A673 (cell line): ENCODE data around the gene ARHGEF9. TPM values are rescaled to one million over a fixed set of nuclear protein-coding genes. Genes with fewer than 3 reads are reported as not detected.

Experiments used
- BruUV-seq: library from RNA; stranded (reverse); fragments of 400-500 nt; replicated peaks from 2 replicates; lab custom pipeline; 2021; lab: Mats Ljungman, UMichigan
- CTCF ChIA-PET: fragments of 300-600 bp; sonication (Branson Sonifier 250); formaldehyde crosslinking; loops from one replicate; lab custom pipeline; 2022; ENCODE audit warnings: antibody characterized with exemption; lab: Charles Lee
- POLR2A ChIA-PET: fragments of 300-600 bp; sonication (Branson Sonifier 250); formaldehyde crosslinking; loops from one replicate; lab custom pipeline; 2022; ENCODE audit warnings: antibody characterized with exemption; ENCODE audit not compliant: low non-redundant PET; lab: Charles Lee
- DNase-seq: peaks from one replicate; pipeline ENCODE4 v3.0.0-alpha.2; 2015; ENCODE audit warnings: low spot score
- H3K27ac ChIP-seq: fragments of 200-600 bp; sonication (generic); 2 replicates; pipeline ENCODE4 v1.5.1; 2016; ENCODE audit warnings: mixed run types, low read depth, mild to moderate bottlenecking, mixed read lengths, antibody characterized with exemption, low read length; ENCODE audit not compliant: poor library complexity, severe bottlenecking
- H3K27me3 ChIP-seq: fragments of 200-600 bp; sonication (generic); replicated peaks from 2 replicates; pipeline ENCODE4 v1.6.1; 2017; ENCODE audit warnings: mixed run types, low read depth, mild to moderate bottlenecking, mixed read lengths, antibody characterized with exemption, low read length; ENCODE audit not compliant: insufficient read depth, poor library complexity
- H3K36me3 ChIP-seq: fragments of 200-600 bp; sonication (generic); 2 replicates; pipeline ENCODE4 v1.6.1; 2016; ENCODE audit warnings: mixed run types, mild to moderate bottlenecking, mixed read lengths, antibody characterized with exemption, low read length; ENCODE audit not compliant: insufficient read depth, poor library complexity, severe bottlenecking
- H3K4me1 ChIP-seq: fragments of 200-600 bp; sonication (generic); 2 replicates; pipeline ENCODE4 v1.6.1; 2017; ENCODE audit warnings: mixed run types, mild to moderate bottlenecking, mixed read lengths, antibody characterized with exemption, low read length; ENCODE audit not compliant: insufficient read depth, poor library complexity, severe bottlenecking
- H3K4me3 ChIP-seq: fragments of 200-600 bp; sonication (generic); 2 replicates; pipeline ENCODE4 v1.5.1; 2016; ENCODE audit warnings: low read depth, mixed run types, mild to moderate bottlenecking, mixed read lengths, low read length; ENCODE audit not compliant: poor library complexity, severe bottlenecking
- H3K9me3 ChIP-seq: fragments of 200-600 bp; sonication (generic); 2 replicates; pipeline ENCODE4 v1.6.1; 2016; ENCODE audit warnings: mixed run types, low read depth, mild to moderate bottlenecking, mixed read lengths, antibody characterized with exemption, low read length; ENCODE audit not compliant: poor library complexity, severe bottlenecking
- EZH2 ChIP-seq: fragments of 200-600 bp; sonication (generic); IDR thresholded peaks from 2 replicates; pipeline ENCODE4 v1.6.1; 2017; ENCODE audit warnings: borderline replicate concordance, low read depth, mild to moderate bottlenecking, mixed read lengths, antibody characterized with exemption, low read length; ENCODE audit not compliant: poor library complexity, severe bottlenecking
- intact Hi-C: fragments of 100-400 bp; cut with micrococcal nuclease; formaldehyde crosslinking; loops from one replicate; pipeline ENCODE4 v1.10.0; 2022; ENCODE audit not compliant: unreplicated experiment
- total RNA-seq: library from RNA; stranded (reverse); gene quantifications from 2 replicates; pipeline ENCODE4 v1.2.3, GENCODE V29; 2021
- TF ChIP-seq, protein P1 (sequence below): fragments of 300-800, 200-600 bp; sonication (generic); conservative IDR thresholded peaks from 2 replicates; pipeline ENCODE4 v1.5.1; 2017; ENCODE audit warnings: low read depth, mild to moderate bottlenecking, antibody characterized with exemption, low read length, moderate library complexity, mixed read lengths

The ARHGEF9 gene
- total RNA-seq, 1 experiment from 2014 or later, result 10.3 TPM

DNA sequence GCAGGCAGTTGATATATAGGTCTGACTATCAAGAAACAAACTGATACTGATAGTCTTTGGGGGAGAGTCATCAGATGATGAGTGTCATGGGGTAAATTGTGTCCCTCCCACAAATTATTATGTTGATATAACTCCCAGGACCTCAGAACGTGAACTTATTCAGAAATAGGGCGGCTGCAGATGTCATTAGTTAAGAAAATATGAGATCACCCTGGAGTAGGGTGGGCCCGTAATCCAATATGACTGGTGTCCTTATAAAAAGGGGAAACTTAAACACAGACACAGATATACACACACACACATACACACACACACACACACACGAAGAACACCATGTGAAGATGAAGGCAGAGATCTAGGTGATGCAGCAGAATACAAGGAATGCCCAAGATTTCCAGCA lies 32.7 kb upstream of the ARHGEF9 start:
- POLR2A ChIA-PET, result no interaction called here
- Histone ChIP-seq H3K27ac (no peak overlapping the region), H3K4me1 (no peaks in the 10 kb centered on the region), H3K36me3 (no peaks in the 10 kb centered on the region), H3K4me3 (no peak overlapping the region), H3K27me3 (no peaks in the 10 kb centered on the region), H3K9me3 (peaks cover 5% of the 10 kb centered on the region)
- no peak for DNase-seq
- BruUV-seq, result no TSS peak
- no peak for TF ChIP-seq EZH2
- TF ChIP-seq, protein P1, sequence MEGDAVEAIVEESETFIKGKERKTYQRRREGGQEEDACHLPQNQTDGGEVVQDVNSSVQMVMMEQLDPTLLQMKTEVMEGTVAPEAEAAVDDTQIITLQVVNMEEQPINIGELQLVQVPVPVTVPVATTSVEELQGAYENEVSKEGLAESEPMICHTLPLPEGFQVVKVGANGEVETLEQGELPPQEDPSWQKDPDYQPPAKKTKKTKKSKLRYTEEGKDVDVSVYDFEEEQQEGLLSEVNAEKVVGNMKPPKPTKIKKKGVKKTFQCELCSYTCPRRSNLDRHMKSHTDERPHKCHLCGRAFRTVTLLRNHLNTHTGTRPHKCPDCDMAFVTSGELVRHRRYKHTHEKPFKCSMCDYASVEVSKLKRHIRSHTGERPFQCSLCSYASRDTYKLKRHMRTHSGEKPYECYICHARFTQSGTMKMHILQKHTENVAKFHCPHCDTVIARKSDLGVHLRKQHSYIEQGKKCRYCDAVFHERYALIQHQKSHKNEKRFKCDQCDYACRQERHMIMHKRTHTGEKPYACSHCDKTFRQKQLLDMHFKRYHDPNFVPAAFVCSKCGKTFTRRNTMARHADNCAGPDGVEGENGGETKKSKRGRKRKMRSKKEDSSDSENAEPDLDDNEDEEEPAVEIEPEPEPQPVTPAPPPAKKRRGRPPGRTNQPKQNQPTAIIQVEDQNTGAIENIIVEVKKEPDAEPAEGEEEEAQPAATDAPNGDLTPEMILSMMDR, result no peak
- CTCF ChIA-PET, result no interaction called here
- intact Hi-C loops, result no loop called here

DNA sequence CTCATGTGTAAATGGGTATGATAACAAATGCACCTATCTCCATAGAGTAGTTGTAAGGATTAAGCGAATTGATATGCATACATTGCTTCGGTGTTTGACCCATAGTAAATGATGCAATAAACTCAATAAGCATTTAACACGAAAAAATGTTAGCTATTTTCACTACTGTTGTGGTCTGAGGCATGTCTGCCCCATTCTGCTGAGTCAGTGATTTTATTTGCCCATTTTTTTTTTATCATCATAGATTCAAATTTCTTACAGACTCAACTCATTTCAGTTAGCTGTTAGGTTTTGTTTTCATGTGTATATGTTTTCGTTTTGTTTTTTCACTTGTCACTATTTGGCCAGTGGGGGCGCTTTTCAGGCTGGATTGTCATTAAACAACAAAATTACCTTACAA lies 27.8 kb upstream of the ARHGEF9 start:
- Histone ChIP-seq H3K4me3 (no peak overlapping the region), H3K36me3 (no peaks in the 10 kb centered on the region), H3K27me3 (no peaks in the 10 kb centered on the region), H3K27ac (no peak overlapping the region), H3K9me3 (peaks cover 7% of the 10 kb centered on the region), H3K4me1 (no peaks in the 10 kb centered on the region)
- intact Hi-C loops, result no loop called here
- CTCF ChIA-PET, result no interaction called here
- POLR2A ChIA-PET, result no interaction called here
- no TSS peak for BruUV-seq
- TF ChIP-seq, protein P1, result no peak
- no peak for TF ChIP-seq EZH2
- DNase-seq, result no peak

DNA sequence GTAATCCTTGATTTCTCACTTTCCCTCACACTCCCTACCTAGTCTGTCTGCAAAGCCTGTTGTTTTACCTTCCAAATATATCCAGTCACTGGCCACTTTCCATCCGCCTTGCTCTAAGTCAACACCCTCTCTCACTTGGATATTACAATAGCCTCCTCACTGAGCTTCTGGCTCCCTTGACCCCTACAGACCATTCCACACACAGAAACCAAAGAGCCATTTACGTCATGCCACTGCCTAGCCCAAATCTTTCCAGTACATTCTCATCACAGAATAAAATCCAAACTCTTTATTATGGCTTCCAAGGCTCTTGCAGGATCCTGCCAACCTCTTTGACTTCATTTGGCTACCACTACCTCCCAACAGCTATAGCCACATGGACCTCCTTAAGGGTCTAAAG lies 25.7 kb upstream of the ARHGEF9 start:
- CTCF ChIA-PET, result no interaction called here
- TF ChIP-seq EZH2, result no peak
- TF ChIP-seq, protein P1, result no peak
- no peaks in the 10 kb centered on the region for H3K36me3 ChIP-seq
- POLR2A ChIA-PET, result no interaction called here
- BruUV-seq, result no TSS peak
- H3K4me3 ChIP-seq, result no peak overlapping the region
- H3K27me3 ChIP-seq, result no peaks in the 10 kb centered on the region
- H3K9me3 ChIP-seq, result peaks cover 7% of the 10 kb centered on the region
- intact Hi-C loops, result no loop called here
- no peaks in the 10 kb centered on the region for H3K4me1 ChIP-seq
- H3K27ac ChIP-seq, result no peak overlapping the region
- no peak for DNase-seq
